Panc1 (cell line): Measurements from ENCODE around the gene DIDO1.

ENCODE experiments used
- CTCF ChIP-seq: fragments of 450-650 bp; IDR thresholded peaks from 2 replicates; pipeline ENCODE4 v1.5.1; 2017; ENCODE audit warnings: mild to moderate bottlenecking
- POLR2AphosphoS5 ChIP-seq: IDR thresholded peaks from 2 replicates; pipeline ENCODE4 v1.6.1; 2012; ENCODE audit warnings: mild to moderate bottlenecking, low read depth, low read length, moderate library complexity
- SIN3A ChIP-seq: IDR thresholded peaks from 2 replicates; pipeline ENCODE4 v1.6.1; 2012; ENCODE audit warnings: low read depth, mild to moderate bottlenecking, low read length, moderate library complexity, borderline replicate concordance; ENCODE audit not compliant: insufficient read depth
- TCF7L2 ChIP-seq: IDR thresholded peaks from 2 replicates; pipeline ENCODE4 v1.6.1; 2011; ENCODE audit warnings: mild to moderate bottlenecking, low read depth, low read length, inconsistent platforms
- TF ChIP-seq, protein P1 (sequence below), 2 experiments: IDR thresholded peaks; 2 replicates each; pipeline ENCODE4 v1.6.1; 2011 to 2012; ENCODE audit warnings: low read depth in 2 of 2, control low read depth in 1 of 2, low read length in 1 of 2, mild to moderate bottlenecking in 1 of 2, moderate library complexity in 1 of 2; ENCODE audit not compliant: insufficient read depth in 1 of 2

DNA sequence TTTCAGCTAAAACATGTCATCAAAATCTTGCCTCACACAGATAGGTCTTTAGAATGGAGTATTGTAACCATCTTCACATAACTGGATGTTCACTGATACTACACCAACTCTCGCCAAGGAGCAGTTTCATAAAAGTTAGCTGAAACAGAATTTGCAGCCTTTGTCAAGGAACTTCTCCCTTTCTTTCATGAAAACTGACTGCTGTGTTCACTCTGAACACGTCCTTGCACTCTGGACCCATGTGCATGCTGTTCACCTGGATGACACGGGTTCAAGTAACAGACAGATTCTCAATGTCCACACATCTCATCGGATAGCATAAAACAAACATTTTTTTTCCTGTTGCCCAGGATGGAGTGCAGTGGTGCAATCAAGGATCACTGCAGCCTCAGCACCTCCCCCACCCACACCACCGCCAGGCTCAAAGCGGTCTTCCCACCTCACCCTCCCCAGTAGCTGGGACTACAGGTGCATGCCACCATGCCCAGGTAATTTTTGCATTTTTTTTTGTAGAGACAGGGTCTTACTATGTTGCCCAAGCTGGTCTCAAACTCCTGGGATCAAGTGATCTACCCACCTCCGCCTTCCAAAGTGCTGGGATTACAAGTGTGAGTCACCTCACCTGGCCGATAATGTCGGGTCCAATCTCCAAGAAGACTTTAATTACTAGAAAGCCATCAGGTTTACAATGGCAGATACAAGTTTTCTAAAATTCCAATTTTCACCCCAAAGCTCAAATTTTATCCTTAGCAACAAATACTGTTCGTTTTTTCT, 9.4 kb downstream of the DIDO1 start:
- no peak for TF ChIP-seq CTCF
- TF ChIP-seq POLR2AphosphoS5, result no peak
- no peak for TF ChIP-seq TCF7L2
- TF ChIP-seq SIN3A, result no peak
- TF ChIP-seq, protein P1, sequence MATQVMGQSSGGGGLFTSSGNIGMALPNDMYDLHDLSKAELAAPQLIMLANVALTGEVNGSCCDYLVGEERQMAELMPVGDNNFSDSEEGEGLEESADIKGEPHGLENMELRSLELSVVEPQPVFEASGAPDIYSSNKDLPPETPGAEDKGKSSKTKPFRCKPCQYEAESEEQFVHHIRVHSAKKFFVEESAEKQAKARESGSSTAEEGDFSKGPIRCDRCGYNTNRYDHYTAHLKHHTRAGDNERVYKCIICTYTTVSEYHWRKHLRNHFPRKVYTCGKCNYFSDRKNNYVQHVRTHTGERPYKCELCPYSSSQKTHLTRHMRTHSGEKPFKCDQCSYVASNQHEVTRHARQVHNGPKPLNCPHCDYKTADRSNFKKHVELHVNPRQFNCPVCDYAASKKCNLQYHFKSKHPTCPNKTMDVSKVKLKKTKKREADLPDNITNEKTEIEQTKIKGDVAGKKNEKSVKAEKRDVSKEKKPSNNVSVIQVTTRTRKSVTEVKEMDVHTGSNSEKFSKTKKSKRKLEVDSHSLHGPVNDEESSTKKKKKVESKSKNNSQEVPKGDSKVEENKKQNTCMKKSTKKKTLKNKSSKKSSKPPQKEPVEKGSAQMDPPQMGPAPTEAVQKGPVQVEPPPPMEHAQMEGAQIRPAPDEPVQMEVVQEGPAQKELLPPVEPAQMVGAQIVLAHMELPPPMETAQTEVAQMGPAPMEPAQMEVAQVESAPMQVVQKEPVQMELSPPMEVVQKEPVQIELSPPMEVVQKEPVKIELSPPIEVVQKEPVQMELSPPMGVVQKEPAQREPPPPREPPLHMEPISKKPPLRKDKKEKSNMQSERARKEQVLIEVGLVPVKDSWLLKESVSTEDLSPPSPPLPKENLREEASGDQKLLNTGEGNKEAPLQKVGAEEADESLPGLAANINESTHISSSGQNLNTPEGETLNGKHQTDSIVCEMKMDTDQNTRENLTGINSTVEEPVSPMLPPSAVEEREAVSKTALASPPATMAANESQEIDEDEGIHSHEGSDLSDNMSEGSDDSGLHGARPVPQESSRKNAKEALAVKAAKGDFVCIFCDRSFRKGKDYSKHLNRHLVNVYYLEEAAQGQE (IDR thresholded peaks at IDR 0.05; ENCODE audit: insufficient read depth in 1 of 2, low read depth in 2 of 2, low read length in 1 of 2), result no peak
